Measurements from ENCODE around the gene DDOST.

DNA sequence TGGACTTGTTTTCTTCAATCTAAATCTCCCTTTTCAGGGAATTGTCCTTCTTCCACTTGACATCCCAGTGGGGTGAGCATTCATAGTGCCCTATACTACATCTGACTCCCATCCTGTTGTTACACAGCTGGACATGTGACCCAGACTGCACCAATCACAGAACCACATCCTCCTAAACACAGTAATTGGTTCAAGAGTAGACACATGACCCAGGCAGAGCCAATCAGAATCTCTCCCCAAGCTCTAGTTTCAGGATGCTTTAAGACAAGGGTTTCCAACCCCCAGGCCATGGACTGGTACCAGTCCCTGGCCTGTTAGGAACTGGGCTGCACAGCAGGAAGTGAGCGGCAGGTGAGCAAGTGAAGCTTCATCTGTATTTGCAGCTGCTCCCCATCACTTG is 5.6 kb upstream of the DDOST start:
- TF ChIP-seq SP1 (IDR thresholded peaks at IDR 0.05; ENCODE audit: low read depth, low read length): no peak
- TF ChIP-seq EGR1 (IDR thresholded peaks at IDR 0.05; ENCODE audit: borderline replicate concordance in 1 of 2, low read depth in 2 of 2, low read length in 2 of 2): no peak
- TF ChIP-seq, protein P1, sequence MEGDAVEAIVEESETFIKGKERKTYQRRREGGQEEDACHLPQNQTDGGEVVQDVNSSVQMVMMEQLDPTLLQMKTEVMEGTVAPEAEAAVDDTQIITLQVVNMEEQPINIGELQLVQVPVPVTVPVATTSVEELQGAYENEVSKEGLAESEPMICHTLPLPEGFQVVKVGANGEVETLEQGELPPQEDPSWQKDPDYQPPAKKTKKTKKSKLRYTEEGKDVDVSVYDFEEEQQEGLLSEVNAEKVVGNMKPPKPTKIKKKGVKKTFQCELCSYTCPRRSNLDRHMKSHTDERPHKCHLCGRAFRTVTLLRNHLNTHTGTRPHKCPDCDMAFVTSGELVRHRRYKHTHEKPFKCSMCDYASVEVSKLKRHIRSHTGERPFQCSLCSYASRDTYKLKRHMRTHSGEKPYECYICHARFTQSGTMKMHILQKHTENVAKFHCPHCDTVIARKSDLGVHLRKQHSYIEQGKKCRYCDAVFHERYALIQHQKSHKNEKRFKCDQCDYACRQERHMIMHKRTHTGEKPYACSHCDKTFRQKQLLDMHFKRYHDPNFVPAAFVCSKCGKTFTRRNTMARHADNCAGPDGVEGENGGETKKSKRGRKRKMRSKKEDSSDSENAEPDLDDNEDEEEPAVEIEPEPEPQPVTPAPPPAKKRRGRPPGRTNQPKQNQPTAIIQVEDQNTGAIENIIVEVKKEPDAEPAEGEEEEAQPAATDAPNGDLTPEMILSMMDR (IDR thresholded peaks at IDR 0.05 in 2 of 3, conservative IDR thresholded peaks at IDR 0.05 in 1 of 3; ENCODE audit: control insufficient read depth in 2 of 3, extremely low read depth in 1 of 3, insufficient read depth in 1 of 3, low read depth in 3 of 3, low read length in 3 of 3): no peak
